Rectal smooth muscle tissue (tissue), 1 donor: ENCODE measurements around the gene BCAS4.

Experiments
- H3K27ac ChIP-seq: one replicate; pipeline ENCODE4 v1.7.0; 2013; ENCODE audit warnings: low read depth, low read length, inconsistent platforms
- H3K27me3 ChIP-seq: one replicate; pipeline ENCODE4 v1.7.0; 2013; ENCODE audit warnings: low read length; ENCODE audit not compliant: control insufficient read depth, insufficient read depth
- H3K36me3 ChIP-seq: one replicate; pipeline ENCODE4 v1.7.0; 2013; ENCODE audit warnings: low read length; ENCODE audit not compliant: control insufficient read depth, insufficient read depth
- H3K4me1 ChIP-seq: one replicate; pipeline ENCODE4 v1.7.0; 2013; ENCODE audit warnings: low read length; ENCODE audit not compliant: control insufficient read depth, insufficient read depth
- H3K4me3 ChIP-seq: one replicate; pipeline ENCODE4 v1.7.0; 2013; ENCODE audit warnings: low read length
- H3K9ac ChIP-seq: one replicate; pipeline ENCODE4 v1.7.0; 2013; ENCODE audit warnings: low read length

Gene BCAS4

DNA sequence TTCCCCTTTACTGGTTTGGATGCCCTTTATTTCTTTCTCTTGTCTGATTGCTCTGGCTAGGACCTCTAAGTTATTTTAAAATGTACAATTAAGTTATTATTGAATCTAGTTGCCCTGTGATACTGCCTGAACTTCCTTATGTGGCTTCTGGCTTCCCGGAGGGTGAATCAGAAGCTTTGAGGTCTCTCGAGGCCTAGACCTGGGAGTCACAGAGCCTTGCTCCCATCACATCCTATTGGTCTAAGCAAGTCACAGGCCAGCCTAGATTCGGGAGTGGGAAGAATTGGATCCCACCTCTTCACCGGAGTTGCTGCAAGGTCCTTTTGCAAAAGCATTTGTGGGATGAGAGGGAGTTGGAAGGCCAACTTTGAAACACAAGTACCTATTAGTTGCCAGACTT lies 15.2 kb downstream of the BCAS4 start:
- H3K36me3 ChIP-seq, result no peaks in the 10 kb centered on the region
- H3K27ac ChIP-seq, result no peak overlapping the region
- no peak overlapping the region for H3K4me3 ChIP-seq

DNA sequence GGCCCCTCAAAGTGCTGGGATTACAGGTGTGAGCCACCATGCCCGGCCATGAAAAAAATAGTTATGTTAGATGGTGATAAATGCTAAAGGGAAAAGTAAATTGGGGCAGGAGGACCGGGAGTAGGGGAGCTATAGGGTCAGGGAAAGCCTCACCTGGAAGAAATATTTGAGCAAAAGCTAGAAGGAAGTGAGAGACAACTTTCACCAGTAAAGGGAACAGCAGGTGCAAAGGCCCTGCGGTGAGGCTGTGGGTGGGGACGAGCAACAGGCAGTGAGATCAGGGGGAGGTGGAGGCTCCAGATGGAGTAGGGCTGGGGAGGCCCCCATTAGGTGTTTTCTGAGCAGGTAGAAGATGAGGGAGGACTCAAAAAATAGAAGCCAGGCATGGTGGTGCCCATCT lies 16.0 kb downstream of the BCAS4 start:
- no peak overlapping the region for H3K27ac ChIP-seq
- no peaks in the 10 kb centered on the region for H3K4me1 ChIP-seq
- no peaks in the 10 kb centered on the region for H3K36me3 ChIP-seq
- no peaks in the 10 kb centered on the region for H3K27me3 ChIP-seq
- H3K4me3 ChIP-seq, result no peak overlapping the region
- H3K9ac ChIP-seq, result no peak overlapping the region

More for the DNA sequence above, 15.2 kb downstream of the BCAS4 start:
- H3K4me1 ChIP-seq, result no peaks in the 10 kb centered on the region
- H3K9ac ChIP-seq, result no peak overlapping the region
- H3K27me3 ChIP-seq, result no peaks in the 10 kb centered on the region

DNA sequence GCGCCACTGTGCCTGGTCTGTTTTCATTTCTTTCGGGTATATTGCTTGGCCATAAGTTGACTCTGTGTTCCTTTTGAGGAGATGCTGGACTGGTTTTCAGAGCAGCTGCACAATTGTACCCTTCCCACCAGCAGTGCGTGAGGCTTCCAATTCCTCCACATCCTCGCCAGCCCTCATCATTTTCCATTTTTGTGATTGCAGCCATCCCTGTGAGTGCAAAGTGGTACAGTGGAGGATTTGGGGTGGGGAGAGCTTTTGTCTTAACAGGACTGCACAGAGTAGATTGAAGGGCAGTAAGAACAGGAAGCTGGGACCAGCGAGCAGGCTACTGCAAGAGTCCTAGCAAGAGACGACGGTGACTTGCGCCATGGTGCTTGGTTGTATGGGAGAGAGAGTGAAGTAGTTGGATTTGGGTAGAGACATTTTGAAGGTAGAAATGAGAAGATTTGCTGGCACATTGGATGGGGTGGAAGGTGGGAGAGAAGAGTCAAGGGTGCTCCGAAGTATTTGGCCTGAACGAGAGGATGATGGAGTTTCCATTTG lies 18.3 kb downstream of the BCAS4 start:
- Histone ChIP-seq H3K4me1 (no peaks in the 10 kb centered on the region), H3K9ac (no peak overlapping the region), H3K36me3 (no peaks in the 10 kb centered on the region), H3K27ac (no peak overlapping the region), H3K4me3 (no peak overlapping the region), H3K27me3 (no peaks in the 10 kb centered on the region)

DNA sequence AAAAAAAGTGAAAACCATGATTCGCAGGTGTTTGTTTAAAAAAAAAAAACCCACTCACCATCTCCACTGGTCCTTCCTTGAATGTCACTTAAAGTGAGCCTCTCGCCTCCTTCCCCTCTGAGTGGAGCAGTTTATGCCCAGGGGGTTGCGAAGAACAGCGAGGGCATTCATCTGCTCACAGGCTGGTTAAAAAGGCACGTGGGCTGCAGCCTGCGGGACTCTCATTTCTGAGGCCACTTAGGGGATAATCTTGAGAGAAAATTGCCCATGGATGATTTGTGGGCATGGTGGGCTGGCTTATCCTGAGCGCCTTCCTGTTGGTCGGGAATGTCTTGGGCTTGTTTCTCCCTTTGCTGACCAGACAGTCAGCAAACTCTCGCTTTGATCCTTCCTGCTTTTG lies 18.9 kb downstream of the BCAS4 start:
- no peaks in the 10 kb centered on the region for H3K4me1 ChIP-seq

DNA sequence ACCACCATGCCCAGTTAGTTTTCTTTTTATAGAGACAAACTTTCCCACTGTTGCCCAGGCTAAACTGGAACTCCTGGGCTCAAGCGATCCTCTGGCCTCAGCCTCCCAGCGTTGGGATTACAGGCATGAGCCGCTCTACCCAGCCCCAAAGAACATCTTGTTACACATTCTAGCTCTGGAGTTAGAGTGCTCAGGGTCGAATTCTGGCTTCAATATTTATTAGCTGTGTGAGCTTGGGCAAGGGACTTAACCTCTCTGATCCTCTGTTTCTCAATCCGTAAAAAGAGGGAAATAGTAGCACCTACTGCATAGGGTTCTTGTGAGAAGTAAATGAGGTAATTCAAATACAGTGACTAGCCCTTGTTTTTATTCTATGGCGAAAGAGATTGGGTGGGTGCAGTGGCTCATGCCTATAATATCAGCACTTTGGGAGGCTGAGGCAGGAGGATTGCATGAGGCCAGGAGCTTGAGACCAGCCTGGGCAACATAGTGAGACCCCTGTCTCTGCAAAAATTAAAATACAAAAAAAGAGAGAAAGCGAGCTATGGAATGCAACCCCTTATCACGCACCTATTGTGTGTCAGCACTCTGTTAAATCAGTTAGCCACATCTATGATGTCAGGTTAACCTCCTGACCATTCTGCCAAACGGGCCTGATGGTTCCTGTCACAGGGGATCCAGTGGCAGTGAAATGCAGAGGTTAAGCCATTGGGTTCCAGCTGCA lies 19.7 kb downstream of the BCAS4 start:
- no peak overlapping the region for H3K27ac ChIP-seq
- H3K4me3 ChIP-seq, result no peak overlapping the region

More for the DNA sequence above, 18.9 kb downstream of the BCAS4 start:
- H3K27me3 ChIP-seq, result no peaks in the 10 kb centered on the region
- no peak overlapping the region for H3K27ac ChIP-seq
- no peaks in the 10 kb centered on the region for H3K36me3 ChIP-seq
- no peak overlapping the region for H3K9ac ChIP-seq
- H3K4me3 ChIP-seq, result no peak overlapping the region

DNA sequence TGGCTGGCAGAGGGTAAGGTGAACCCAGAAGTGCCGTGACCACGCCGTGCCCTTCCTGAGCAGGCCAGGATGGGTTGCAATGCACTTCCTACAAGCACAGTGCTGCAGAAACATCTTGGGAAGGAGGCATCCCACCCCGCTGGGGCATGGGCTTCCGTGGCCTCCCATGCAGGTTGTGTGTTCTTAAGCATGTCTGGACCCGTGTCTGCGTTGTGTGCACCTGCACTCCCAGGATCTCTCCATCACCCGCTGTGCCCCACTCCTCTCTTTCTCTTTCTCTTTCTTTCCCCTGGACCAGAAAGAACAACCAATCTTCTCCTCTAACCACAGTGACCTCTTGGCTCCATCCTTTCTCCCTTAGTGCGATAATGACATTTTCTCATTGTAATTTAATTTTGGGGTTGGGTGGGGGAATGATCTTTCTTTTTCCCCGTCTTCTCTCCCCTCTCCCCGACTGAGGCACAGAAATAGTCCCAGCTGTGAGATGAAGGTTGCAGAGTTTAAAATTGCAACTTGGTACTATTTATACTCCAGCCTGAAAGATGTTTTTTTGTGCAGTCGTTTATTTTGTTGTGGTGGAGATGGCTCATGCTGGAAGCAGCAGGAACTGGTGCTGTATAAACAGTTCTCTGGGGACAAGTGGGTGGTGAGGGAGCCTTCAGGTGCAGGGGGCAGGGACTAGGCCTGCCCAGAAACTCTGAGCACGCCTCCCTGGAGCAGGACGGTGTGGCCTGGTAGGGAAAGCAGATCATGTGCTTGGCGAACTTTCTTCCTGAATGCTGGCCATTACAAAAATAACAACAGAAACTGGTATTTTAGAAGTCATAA lies 20.5 kb downstream of the BCAS4 start:
- Histone ChIP-seq H3K27ac (no peak overlapping the region), H3K4me1 (no peaks in the 10 kb centered on the region), H3K36me3 (no peaks in the 10 kb centered on the region), H3K9ac (no peak overlapping the region), H3K27me3 (no peaks in the 10 kb centered on the region), H3K4me3 (no peak overlapping the region)

More for the DNA sequence above, 19.7 kb downstream of the BCAS4 start:
- Histone ChIP-seq H3K27me3 (no peaks in the 10 kb centered on the region), H3K4me1 (no peaks in the 10 kb centered on the region), H3K9ac (no peak overlapping the region), H3K36me3 (no peaks in the 10 kb centered on the region)

DNA sequence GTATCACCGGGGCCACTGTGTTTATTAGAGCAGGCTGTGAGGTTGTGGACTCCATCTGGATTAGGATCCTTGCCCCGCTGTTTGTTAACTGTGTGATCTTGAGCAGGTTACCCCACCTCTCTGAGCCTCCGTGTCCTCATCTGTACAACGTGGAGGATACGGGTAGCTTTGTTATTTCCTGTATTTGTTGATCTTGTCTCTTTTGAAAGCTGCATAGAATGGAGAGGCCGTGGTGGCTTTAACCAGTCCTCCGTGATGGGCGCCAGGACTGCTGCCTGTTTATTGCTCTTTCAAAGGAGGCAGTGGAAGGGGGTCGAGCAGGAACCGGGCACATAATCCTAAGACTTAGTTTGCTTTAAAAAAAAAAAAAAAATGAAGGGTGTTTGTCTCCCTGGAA lies 22.9 kb downstream of the BCAS4 start:
- Histone ChIP-seq H3K27ac (no peak overlapping the region), H3K9ac (no peak overlapping the region), H3K4me1 (no peaks in the 10 kb centered on the region), H3K27me3 (no peaks in the 10 kb centered on the region), H3K36me3 (no peaks in the 10 kb centered on the region), H3K4me3 (no peak overlapping the region)

DNA sequence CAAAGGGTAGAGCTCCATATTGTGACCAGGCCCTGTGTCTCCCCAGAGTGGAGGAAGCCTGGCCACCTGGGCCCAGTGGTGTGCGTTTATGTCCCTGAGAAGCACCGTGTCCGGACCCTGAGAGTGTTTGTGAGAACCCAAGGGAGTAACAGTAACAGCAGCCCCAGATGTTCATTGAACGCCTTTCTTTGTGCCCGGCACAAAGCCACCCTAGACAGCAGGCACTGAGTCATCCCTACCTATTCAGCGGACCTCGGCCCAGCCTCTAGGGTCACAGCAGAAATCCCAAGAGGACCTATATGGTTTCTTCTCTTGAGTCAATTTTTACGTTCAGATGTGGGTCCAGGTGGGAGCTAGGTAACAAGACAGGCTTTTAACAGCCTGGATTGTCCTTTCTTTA lies 24.5 kb downstream of the BCAS4 start:
- no peaks in the 10 kb centered on the region for H3K4me1 ChIP-seq
- H3K9ac ChIP-seq, result no peak overlapping the region
- no peak overlapping the region for H3K27ac ChIP-seq
- H3K27me3 ChIP-seq, result no peaks in the 10 kb centered on the region
- H3K4me3 ChIP-seq, result no peak overlapping the region
- no peaks in the 10 kb centered on the region for H3K36me3 ChIP-seq

DNA sequence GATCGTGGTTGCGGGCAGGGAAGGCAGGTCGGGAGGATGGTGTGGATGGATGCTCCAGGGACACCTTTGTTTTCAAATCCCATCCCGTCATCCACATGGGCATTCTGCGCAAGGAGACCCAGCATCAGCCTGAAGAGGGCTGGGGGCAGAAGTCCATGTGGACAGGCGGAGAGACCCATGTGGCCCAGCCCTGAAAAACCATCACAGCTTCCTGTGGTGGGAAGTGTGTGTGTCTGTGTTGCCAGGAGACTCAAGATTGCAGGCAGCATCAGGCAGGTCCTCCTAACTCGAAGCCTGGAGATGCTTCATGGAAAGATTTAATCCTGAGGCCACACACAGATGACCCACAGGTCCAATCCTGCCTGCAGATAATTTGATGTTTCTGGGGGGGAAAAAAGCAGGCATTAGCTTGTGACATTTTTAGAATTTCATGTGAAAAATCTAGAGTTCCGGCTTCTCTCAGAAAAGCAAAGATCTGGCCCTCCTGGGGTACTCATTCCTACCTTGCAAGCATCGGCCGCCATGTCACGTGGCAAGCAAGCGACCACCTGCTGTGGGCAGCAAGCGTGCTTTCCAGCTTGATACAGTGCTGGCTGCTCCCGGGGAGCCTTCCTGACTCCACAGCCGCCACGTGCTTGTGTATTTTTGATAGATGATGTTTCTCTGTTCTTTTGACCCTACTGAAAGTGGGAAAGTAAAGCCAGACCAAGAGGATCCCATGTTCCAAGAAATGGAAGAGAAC lies 25.8 kb downstream of the BCAS4 start:
- Histone ChIP-seq H3K4me3 (no peak overlapping the region), H3K27ac (no peak overlapping the region)

DNA sequence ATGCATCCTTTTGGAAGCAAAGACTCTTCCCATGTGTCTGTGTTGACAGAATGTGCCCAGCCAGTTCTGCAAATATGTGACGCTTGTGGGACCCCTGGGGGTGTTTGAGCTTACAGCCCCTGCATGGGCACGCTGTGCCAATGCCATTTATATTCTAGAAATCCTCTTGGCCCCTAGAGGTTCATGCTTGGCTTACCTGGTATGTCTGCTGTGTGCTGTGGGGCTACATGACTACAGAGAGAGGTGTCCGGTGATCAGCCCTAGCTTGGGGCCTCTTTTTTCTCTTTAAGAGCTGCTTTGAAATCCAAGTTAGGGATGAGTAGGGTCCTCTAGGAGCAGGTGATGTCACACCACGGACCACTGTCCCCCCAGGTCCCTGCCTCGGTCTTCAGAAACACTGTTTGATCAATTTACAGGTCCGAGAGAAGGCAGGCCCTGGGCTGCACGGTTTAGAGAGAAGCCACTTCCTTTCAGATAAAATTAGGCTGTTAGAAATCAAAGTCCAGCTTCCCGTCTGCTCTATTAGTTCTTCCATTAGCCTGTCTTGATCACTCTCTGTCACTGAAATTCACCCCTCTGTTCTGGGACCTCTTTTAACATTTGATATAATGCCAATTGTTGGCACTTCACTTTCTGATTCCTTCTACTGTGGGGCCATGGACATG lies 26.5 kb downstream of the BCAS4 start:
- Histone ChIP-seq H3K27me3 (no peaks in the 10 kb centered on the region), H3K4me3 (no peak overlapping the region), H3K27ac (no peak overlapping the region), H3K9ac (no peak overlapping the region), H3K4me1 (no peaks in the 10 kb centered on the region), H3K36me3 (no peaks in the 10 kb centered on the region)

More for the DNA sequence above, 25.8 kb downstream of the BCAS4 start:
- no peak overlapping the region for H3K9ac ChIP-seq
- H3K4me1 ChIP-seq, result no peaks in the 10 kb centered on the region
- H3K36me3 ChIP-seq, result no peaks in the 10 kb centered on the region
- no peaks in the 10 kb centered on the region for H3K27me3 ChIP-seq

DNA sequence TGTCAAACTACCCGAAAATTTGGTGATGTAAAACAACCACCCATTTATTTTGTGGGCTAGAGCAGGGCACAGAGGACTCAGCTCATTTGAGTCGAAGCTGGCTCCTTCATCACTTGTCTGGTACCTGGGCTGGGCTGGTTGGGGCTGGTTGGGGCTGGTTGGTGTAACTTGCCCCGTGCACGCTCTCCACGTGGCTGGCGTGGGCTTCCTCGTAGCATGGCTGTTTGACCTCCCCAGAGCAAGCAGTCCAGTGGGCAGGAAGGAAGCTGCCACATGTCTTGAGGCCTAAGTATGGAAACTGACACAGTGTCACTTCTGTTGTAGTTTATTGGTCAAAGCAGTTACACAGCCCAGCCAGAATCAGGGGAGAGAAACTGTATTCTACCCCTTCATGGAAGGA lies 27.1 kb downstream of the BCAS4 start:
- H3K9ac ChIP-seq, result no peak overlapping the region
- no peaks in the 10 kb centered on the region for H3K27me3 ChIP-seq
- no peaks in the 10 kb centered on the region for H3K36me3 ChIP-seq
- H3K4me1 ChIP-seq, result no peaks in the 10 kb centered on the region
- H3K4me3 ChIP-seq, result no peak overlapping the region
- H3K27ac ChIP-seq, result no peak overlapping the region

DNA sequence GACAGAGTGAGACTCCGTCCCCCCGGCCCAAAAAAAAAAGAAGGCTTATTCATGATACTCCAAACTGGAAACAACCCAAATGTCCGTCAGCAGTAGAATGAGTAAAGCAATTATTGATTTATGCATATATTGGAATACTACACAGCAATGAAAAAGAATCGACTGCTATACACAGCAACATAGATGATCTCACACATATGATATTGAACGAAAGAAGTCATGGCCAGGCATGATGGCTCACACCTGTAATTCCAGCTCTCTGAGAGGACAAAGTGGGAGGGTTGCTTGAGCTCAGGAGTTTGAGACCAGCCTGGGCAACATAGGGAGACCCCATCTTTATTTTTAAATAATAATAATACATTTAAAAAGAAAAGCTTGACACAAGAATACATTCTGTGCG lies 28.5 kb downstream of the BCAS4 start:
- H3K27me3 ChIP-seq, result no peaks in the 10 kb centered on the region
- no peaks in the 10 kb centered on the region for H3K36me3 ChIP-seq
- no peak overlapping the region for H3K9ac ChIP-seq
- no peak overlapping the region for H3K27ac ChIP-seq
- no peak overlapping the region for H3K4me3 ChIP-seq
- no peaks in the 10 kb centered on the region for H3K4me1 ChIP-seq
